HFFc6 (cell line): ENCODE measurements around the gene CD82. TPM values are rescaled to one million over a fixed set of nuclear protein-coding genes. Genes with fewer than 3 reads are reported as not detected.

Experiments used
- DNase-seq: peaks from one replicate; pipeline ENCODE4 v3.0.0-alpha.2; 2018
- H3K27ac Mint-ChIP-seq: 2 replicates; pipeline ENCODE4 v1.8.0; 2020; ENCODE audit warnings: mild to moderate bottlenecking, mixed read lengths
- H3K27me3 Mint-ChIP-seq: 2 replicates; pipeline ENCODE4 v1.8.0; 2021; ENCODE audit warnings: mild to moderate bottlenecking, moderate library complexity, mixed read lengths; ENCODE audit not compliant: insufficient read depth
- H3K36me3 Mint-ChIP-seq: 2 replicates; pipeline ENCODE4 v1.8.0; 2021; ENCODE audit warnings: low read depth, mixed read lengths
- H3K4me1 Mint-ChIP-seq: 2 replicates; pipeline ENCODE4 v1.8.0; 2020; ENCODE audit warnings: low read depth, mixed read lengths
- H3K4me3 Mint-ChIP-seq: 2 replicates; pipeline ENCODE4 v1.8.0; 2020; ENCODE audit warnings: mild to moderate bottlenecking, moderate library complexity, mixed read lengths
- H3K9me3 Mint-ChIP-seq: 2 replicates; pipeline ENCODE4 v1.8.0; 2020; ENCODE audit warnings: mild to moderate bottlenecking, mixed read lengths
- CTCF ChIP-seq: fragments of 200-600 bp; sonication (generic); IDR thresholded peaks from 2 replicates; pipeline ENCODE4 v1.5.0; 2021; ENCODE audit warnings: antibody characterized with exemption, mild to moderate bottlenecking
- total RNA-seq, 6 experiments: library from RNA; stranded (reverse); fragmentation: NEBNext Ultra II Directional; extraction: Animal tissue kit (Norgen Biotek cat#: 25700); gene quantifications; 2 replicates in 1 of 6; 3 replicates in 5 of 6; pipeline ENCODE4 v1.2.3, GENCODE V29; 2021

The CD82 gene
- total RNA-seq, 6 experiments from 2014 or later = 17.3 to 31.7 (median 20.7) TPM

GRCh38 chr11:44519989-44520737, 45.3 kb upstream of the CD82 start:
- no peak for TF ChIP-seq CTCF
- Mint-ChIP-seq H3K9me3 (no peaks in the 10 kb centered on the region), H3K27me3 (peaks cover 51% of the 10 kb centered on the region), H3K4me3 (no peak overlapping the region), H3K27ac (no peak overlapping the region), H3K36me3 (no peaks in the 10 kb centered on the region), H3K4me1 (no peaks in the 10 kb centered on the region)
- no peak for DNase-seq

GRCh38 chr11:44521148-44521547, 44.3 kb upstream of the CD82 start:
- no peaks in the 10 kb centered on the region for H3K4me1 Mint-ChIP-seq
- no peaks in the 10 kb centered on the region for H3K9me3 Mint-ChIP-seq
- H3K27ac Mint-ChIP-seq = no peak overlapping the region
- H3K27me3 Mint-ChIP-seq = peaks cover 58% of the 10 kb centered on the region
- no peaks in the 10 kb centered on the region for H3K36me3 Mint-ChIP-seq
- TF ChIP-seq CTCF = no peak
- DNase-seq = no peak
- no peak overlapping the region for H3K4me3 Mint-ChIP-seq

GRCh38 chr11:44522294-44522693, 43.2 kb upstream of the CD82 start:
- no peaks in the 10 kb centered on the region for H3K4me1 Mint-ChIP-seq

GRCh38 chr11:44524346-44524745, 41.1 kb upstream of the CD82 start:
- TF ChIP-seq CTCF = no peak
- Mint-ChIP-seq H3K4me3 (no peak overlapping the region), H3K4me1 (no peaks in the 10 kb centered on the region), H3K9me3 (no peaks in the 10 kb centered on the region), H3K27me3 (peaks cover 49% of the 10 kb centered on the region), H3K27ac (no peak overlapping the region), H3K36me3 (no peaks in the 10 kb centered on the region)
- no peak for DNase-seq

More at GRCh38 chr11:44522294-44522693, 43.2 kb upstream of the CD82 start:
- peaks cover 62% of the 10 kb centered on the region for H3K27me3 Mint-ChIP-seq
- H3K27ac Mint-ChIP-seq = no peak overlapping the region
- TF ChIP-seq CTCF = no peak
- no peaks in the 10 kb centered on the region for H3K9me3 Mint-ChIP-seq
- no peaks in the 10 kb centered on the region for H3K36me3 Mint-ChIP-seq
- H3K4me3 Mint-ChIP-seq = no peak overlapping the region
- no peak for DNase-seq

- Mint-ChIP-seq H3K27me3 (peaks cover 45% of the 10 kb centered on the region), H3K4me1 (no peaks in the 10 kb centered on the region), H3K9me3 (no peaks in the 10 kb centered on the region), H3K4me3 (no peak overlapping the region), H3K27ac (no peak overlapping the region), H3K36me3 (no peaks in the 10 kb centered on the region)
- no peak for DNase-seq
- no peak for TF ChIP-seq CTCF
Measured at GRCh38 chr11:44524751-44525201, 40.7 kb upstream of the CD82 start.
